ENCODE data around the gene OAS3. TPM values are rescaled to one million over a fixed set of nuclear protein-coding genes. Genes with fewer than 3 reads are reported as not detected.

Gene OAS3
- total and polyA plus RNA-seq, 8 donors, result 1.7 to 8.8 (median 3.6) TPM

- ATAC-seq, result no peak
- Histone ChIP-seq H3K36me3 (no peaks in the 10 kb centered on the region), H3K27ac (no peak overlapping the region), H3K4me3 (no peak overlapping the region), H3K9me3 (no peaks in the 10 kb centered on the region), H3K4me1 (no peaks in the 10 kb centered on the region), H3K27me3 (no peaks in the 10 kb centered on the region)
- no peak for DNase-seq
- WGBS, 2 donors, result 47 to 53% methylated on average over 1 of the region's 1 CpG
- no peak for FAIRE-seq
- TF ChIP-seq CTCF (IDR thresholded peaks at IDR 0.05), result no peak
- intact Hi-C loops (cut with DNase I), result no loop called here
These were observed 51.5 kb downstream of the OAS3 start for GRCh38 chr12:112989806-112990205.

GRCh38 chr12:112992541-112993398, 54.5 kb downstream of the OAS3 start:
- intact Hi-C loops (cut with DNase I), result no loop called here
- peak; percentile 64 to 78 (median 66) for TF ChIP-seq CTCF (IDR thresholded peaks at IDR 0.05)
- H3K4me3 ChIP-seq, result no peak overlapping the region
- FAIRE-seq, result no peak
- H3K9me3 ChIP-seq, result no peaks in the 10 kb centered on the region
- ATAC-seq, result peak in 3 of 4 donors; percentile 71 to 78 (median 78)
- no peaks in the 10 kb centered on the region for H3K4me1 ChIP-seq
- 4 to 21% methylated on average over 2 of the region's 2 CpGs for WGBS, 2 donors
- no peaks in the 10 kb centered on the region for H3K27me3 ChIP-seq
- DNase-seq, result peak in 3 of 6 donors; percentile 28 to 54 (median 33)
- no peaks in the 10 kb centered on the region for H3K36me3 ChIP-seq
- H3K27ac ChIP-seq, result no peak overlapping the region

GRCh38 chr12:112995008-112995407, 56.7 kb downstream of the OAS3 start:
- Histone ChIP-seq H3K4me3 (no peak overlapping the region), H3K4me1 (no peaks in the 10 kb centered on the region), H3K27ac (no peak overlapping the region), H3K9me3 (no peaks in the 10 kb centered on the region), H3K27me3 (no peaks in the 10 kb centered on the region), H3K36me3 (no peaks in the 10 kb centered on the region)
- FAIRE-seq (no peak), ATAC-seq (no peak), DNase-seq (no peak)
- intact Hi-C loops (cut with DNase I), result no loop called here
- TF ChIP-seq CTCF (IDR thresholded peaks at IDR 0.05), result no peak
- 41 to 53% methylated on average over 5 of the region's 5 CpGs for WGBS, 2 donors

GRCh38 chr12:112996501-112996900, 58.2 kb downstream of the OAS3 start:
- 75 to 81% methylated on average over 8 of the region's 8 CpGs for WGBS, 2 donors
- H3K9me3 ChIP-seq, result no peaks in the 10 kb centered on the region
- DNase-seq, result no peak
- no peaks in the 10 kb centered on the region for H3K36me3 ChIP-seq
- no peak overlapping the region for H3K27ac ChIP-seq
- TF ChIP-seq CTCF (IDR thresholded peaks at IDR 0.05), result no peak
- intact Hi-C loops (cut with DNase I), result no loop called here
- no peak for ATAC-seq
- H3K27me3 ChIP-seq, result no peaks in the 10 kb centered on the region
- no peak overlapping the region for H3K4me3 ChIP-seq
- no peak for FAIRE-seq
- no peaks in the 10 kb centered on the region for H3K4me1 ChIP-seq

GRCh38 chr12:112997506-112997905, 59.2 kb downstream of the OAS3 start:
- Histone ChIP-seq H3K36me3 (no peaks in the 10 kb centered on the region), H3K4me1 (no peaks in the 10 kb centered on the region), H3K27me3 (no peaks in the 10 kb centered on the region), H3K27ac (no peak overlapping the region), H3K4me3 (no peak overlapping the region), H3K9me3 (no peaks in the 10 kb centered on the region)
- no peak for FAIRE-seq
- WGBS, 2 donors, result 85 to 92% methylated on average over 7 of the region's 7 CpGs
- intact Hi-C loops (cut with DNase I), result no loop called here
- no peak for ATAC-seq
- no peak for TF ChIP-seq CTCF (IDR thresholded peaks at IDR 0.05)
- DNase-seq, result no peak
